Stimulated activated CD4-positive, alpha-beta T cell treated with anti-CD3 and anti-CD28 coated beads, Interleukin-4, amount 100 ng/mL, for 48 hours (primary cell): ENCODE results near the gene ARMC7.
"Not testable (repeated sequence)": the region's sequence is repeated elsewhere in the genome, so short reads cannot be mapped to it uniquely, and the experiment has no call there.

Source experiments
- DNase-seq, 2 donors: peaks; one replicate each; pipeline ENCODE4 v3.0.0-alpha.2; 2020; ENCODE audit warnings: low read depth in 2 of 2

The ARMC7 gene

GRCh38 chr17:75153780-75154194 is 44.0 kb downstream of the ARMC7 start:
- DNase-seq, result peak in 1 of 2 donors; percentile 18

- peak; percentile 98 to 99 for DNase-seq
Measured at GRCh38 chr17:75154195-75155106, 44.7 kb downstream of the ARMC7 start, which contains the start of gene JPT1. TSS of gene JPT1 (minus strand) at chr17:75154512. CDS start at chr17:75154397, 115 bp downstream.

- no peak for DNase-seq
Measured at GRCh38 chr17:75155191-75155601, 45.4 kb downstream of the ARMC7 start.

GRCh38 chr17:75158480-75158879 is 48.7 kb downstream of the ARMC7 start:
- not testable (repeated sequence) for DNase-seq

- no peak for DNase-seq
Measured at GRCh38 chr17:75159196-75160031, 49.6 kb downstream of the ARMC7 start.

- no peak for DNase-seq
Measured at GRCh38 chr17:75160211-75160610, 50.4 kb downstream of the ARMC7 start.

- no peak for DNase-seq
Measured at GRCh38 chr17:75163074-75163473, 53.3 kb downstream of the ARMC7 start.

GRCh38 chr17:75164606-75165005 is 54.8 kb downstream of the ARMC7 start:
- DNase-seq, result not testable (repeated sequence)

GRCh38 chr17:75168998-75169397 is 59.2 kb downstream of the ARMC7 start:
- DNase-seq, result no peak

- no peak for DNase-seq
Measured at GRCh38 chr17:75173526-75173925, 63.8 kb downstream of the ARMC7 start.

- no peak for DNase-seq
Measured at GRCh38 chr17:75174996-75175395, 65.2 kb downstream of the ARMC7 start.

GRCh38 chr17:75176625-75177024 is 66.9 kb downstream of the ARMC7 start:
- no peak for DNase-seq

GRCh38 chr17:75178453-75178852 is 68.7 kb downstream of the ARMC7 start:
- no peak for DNase-seq
